IMR-90 (cell line): Measurements from ENCODE around the gene ZRANB3. TPM values are rescaled to one million over a fixed set of nuclear protein-coding genes. Genes with fewer than 3 reads are reported as not detected.

Experiments used
- ATAC-seq: fragments of 200-7000 bp; cut with Tn5 transposase; 2 replicates; pipeline ENCODE4 v1.9.1; 2020; ENCODE audit warnings: low read depth, mild to moderate bottlenecking, moderate library complexity
- BruUV-seq: library from RNA; stranded (reverse); fragments of 400-500 nt; replicated peaks from 2 replicates; lab custom pipeline; 2021; lab: Mats Ljungman, UMichigan
- CTCF ChIA-PET: fragments of 300-600 bp; formaldehyde crosslinking; extraction: SDS; loops from one replicate; lab custom pipeline; 2021; ENCODE audit warnings: antibody characterized with exemption; lab: Yijun Ruan, JAX
- POLR2A ChIA-PET: fragments of 300-600 bp; sonication (Branson Sonifier 250); formaldehyde crosslinking; loops from one replicate; lab custom pipeline; 2022; ENCODE audit warnings: antibody characterized with exemption; ENCODE audit not compliant: unreplicated experiment; lab: Charles Lee
- DNase-seq: peaks from one replicate; pipeline ENCODE4 v3.0.0; 2013
- H2AFZ ChIP-seq: replicated peaks from 2 replicates; pipeline ENCODE3; 2013; ENCODE audit warnings: low read length, mild to moderate bottlenecking; ENCODE audit not compliant: poor library complexity
- H2AK5ac ChIP-seq: 2 replicates; pipeline ENCODE4 v1.6.1; 2013; ENCODE audit warnings: low read depth, low read length, inconsistent platforms
- H2AK9ac ChIP-seq: replicated peaks from 2 replicates; pipeline ENCODE3; 2013; ENCODE audit warnings: mild to moderate bottlenecking, low read depth, low read length, moderate library complexity; ENCODE audit not compliant: poor library complexity
- H2BK120ac ChIP-seq: 2 replicates; pipeline ENCODE4 v1.6.1; 2013; ENCODE audit warnings: low read depth, low read length, inconsistent platforms
- H2BK15ac ChIP-seq: 3 replicates; pipeline ENCODE4 v1.6.1; 2013; ENCODE audit warnings: low read depth, low read length, inconsistent platforms
- H2BK20ac ChIP-seq: 2 replicates; pipeline ENCODE4 v1.6.1; 2013; ENCODE audit warnings: low read depth, mild to moderate bottlenecking, inconsistent platforms, low read length, moderate library complexity
- H2BK5ac ChIP-seq: 2 replicates; pipeline ENCODE4 v1.6.1; 2013; ENCODE audit warnings: mild to moderate bottlenecking, low read depth, low read length, inconsistent platforms; ENCODE audit not compliant: poor library complexity, severe bottlenecking
- H3K14ac ChIP-seq: replicated peaks from 2 replicates; pipeline ENCODE4 v1.6.1; 2013; ENCODE audit warnings: low read depth, low read length, inconsistent platforms
- H3K18ac ChIP-seq: 2 replicates; pipeline ENCODE4 v1.6.1; 2013; ENCODE audit warnings: low read depth, low read length, control low read depth
- H3K23ac ChIP-seq: 2 replicates; pipeline ENCODE4 v1.6.1; 2013; ENCODE audit warnings: low read depth, low read length, inconsistent platforms
- H3K27ac ChIP-seq: 2 replicates; pipeline ENCODE4 v1.5.1; 2013; ENCODE audit warnings: mild to moderate bottlenecking, control low read depth, low read length; ENCODE audit not compliant: insufficient read depth
- H3K27me3 ChIP-seq: 2 replicates; pipeline ENCODE4 v1.6.1; 2013; ENCODE audit warnings: low read length; ENCODE audit not compliant: control insufficient read depth, insufficient read depth
- H3K36me3 ChIP-seq: 2 replicates; pipeline ENCODE4 v1.6.1; 2013; ENCODE audit warnings: low read length, mixed read lengths; ENCODE audit not compliant: control insufficient read depth, insufficient read depth
- H3K4ac ChIP-seq: 2 replicates; pipeline ENCODE4 v1.6.1; 2013; ENCODE audit warnings: low read depth, low read length, inconsistent platforms
- H3K4me1 ChIP-seq: 2 replicates; pipeline ENCODE4 v1.6.1; 2013; ENCODE audit warnings: low read length, mixed read lengths; ENCODE audit not compliant: control insufficient read depth, insufficient read depth
- H3K4me2 ChIP-seq: 2 replicates; pipeline ENCODE4 v1.6.1; 2013; ENCODE audit warnings: low read depth, mild to moderate bottlenecking, control low read depth, low read length, moderate library complexity
- H3K4me3 ChIP-seq: 2 replicates; pipeline ENCODE4 v1.5.1; 2013; ENCODE audit warnings: low read depth, mild to moderate bottlenecking, control low read depth, low read length, moderate library complexity; ENCODE audit not compliant: insufficient read depth
- H3K56ac ChIP-seq: 2 replicates; pipeline ENCODE4 v1.6.1; 2013; ENCODE audit warnings: low read length, inconsistent platforms; ENCODE audit not compliant: insufficient read depth; ENCODE audit errors: extremely low read depth
- H3K79me1 ChIP-seq, 2 experiments: 2 replicates each; pipeline ENCODE4 v1.6.1; 2013; ENCODE audit warnings: low read length in 2 of 2, inconsistent platforms in 1 of 2, low read depth in 1 of 2
- H3K9ac ChIP-seq: 2 replicates; pipeline ENCODE4 v1.6.1; 2013; ENCODE audit warnings: low read depth, low read length, control low read depth
- H3K9me1 ChIP-seq: 2 replicates; pipeline ENCODE4 v1.6.1; 2013; ENCODE audit warnings: low read length, inconsistent platforms; ENCODE audit not compliant: insufficient read depth
- H3K9me3 ChIP-seq: 2 replicates; pipeline ENCODE4 v1.6.1; 2013; ENCODE audit warnings: low read length; ENCODE audit not compliant: control insufficient read depth, insufficient read depth
- H4K20me1 ChIP-seq: 2 replicates; pipeline ENCODE4 v1.6.1; 2013; ENCODE audit warnings: low read length, inconsistent platforms; ENCODE audit not compliant: insufficient read depth
- H4K5ac ChIP-seq: 2 replicates; pipeline ENCODE4 v1.6.1; 2013; ENCODE audit warnings: mild to moderate bottlenecking, low read depth, low read length, control low read depth
- H4K8ac ChIP-seq, 2 experiments: 2 replicates each; pipeline ENCODE4 v1.6.1; 2013; ENCODE audit warnings: low read depth in 2 of 2, low read length in 2 of 2, control low read depth in 1 of 2, inconsistent platforms in 1 of 2
- H4K91ac ChIP-seq: 2 replicates; pipeline ENCODE4 v1.6.1; 2013; ENCODE audit warnings: low read depth, low read length, inconsistent platforms; ENCODE audit not compliant: insufficient read depth
- BHLHE40 ChIP-seq: fragments of 150-350 bp; IDR thresholded peaks from 2 replicates; pipeline ENCODE4 v1.6.1; 2016; ENCODE audit warnings: mild to moderate bottlenecking, low read depth, low read length
- MAZ ChIP-seq: IDR thresholded peaks from 2 replicates; pipeline ENCODE4 v1.6.1; 2012; ENCODE audit warnings: low read depth, mild to moderate bottlenecking, low read length, improper control_type of control experiment, moderate library complexity, borderline replicate concordance
- POLR2A ChIP-seq: IDR thresholded peaks from 2 replicates; pipeline ENCODE4 v1.6.1; 2012; ENCODE audit warnings: mild to moderate bottlenecking, low read depth, low read length
- WGBS, 2 experiments: methylation state at CpG; one replicate each; pipeline versions ENCODE4 v1.1.5 to v1.1.7; 2013; ENCODE audit warnings: missing lambda C conversion rate in 2 of 2; ENCODE audit not compliant: insufficient read length in 1 of 2; ENCODE audit errors: extremely low coverage in 2 of 2; 5-methylcytosine and 5-hydroxymethylcytosine counted together
- dilution Hi-C: fragments of 300-500 bp; cut with HindIII; formaldehyde crosslinking; loops from one replicate; pipeline ENCODE4 v1.14.3; 2018; ENCODE audit warnings: low sequenced_read_pairs; ENCODE audit not compliant: unreplicated experiment
- in situ Hi-C: fragments of 300-500 bp; cut with MboI; formaldehyde crosslinking; loops from 3 replicates; pipeline ENCODE4 v1.14.3; 2019; ENCODE audit warnings: low sequenced_read_pairs, inconsistent platforms, mixed read lengths
- intact Hi-C: fragments of 100-400 bp; cut with micrococcal nuclease; formaldehyde crosslinking; loops from 2 replicates; pipeline ENCODE4 v1.10.0; 2022
- polyA plus RNA-seq, 3 experiments: library from polyadenylated mRNA; depleted of rRNA; stranded (reverse); fragments of >200 nt; gene quantifications; 2 replicates each; pipeline ENCODE4 v1.2.3, GENCODE V29; 2012; ENCODE audit warnings: low replicate concordance in 1 of 3
- total RNA-seq: library from RNA; depleted of rRNA; stranded (reverse); fragments of >200 nt; gene quantifications from 2 replicates; pipeline ENCODE4 v1.2.3, GENCODE V29; 2012
- TF ChIP-seq, protein P1 (sequence below): conservative IDR thresholded peaks from 2 replicates; pipeline ENCODE4 v1.5.1; 2012; ENCODE audit warnings: mild to moderate bottlenecking, low read depth, low read length, improper control_type of control experiment

ZRANB3 gene
- total and polyA plus RNA-seq, 2 of the 4 experiments (the other 2 are of a cell fraction), result 3.4 to 9.3 TPM

DNA sequence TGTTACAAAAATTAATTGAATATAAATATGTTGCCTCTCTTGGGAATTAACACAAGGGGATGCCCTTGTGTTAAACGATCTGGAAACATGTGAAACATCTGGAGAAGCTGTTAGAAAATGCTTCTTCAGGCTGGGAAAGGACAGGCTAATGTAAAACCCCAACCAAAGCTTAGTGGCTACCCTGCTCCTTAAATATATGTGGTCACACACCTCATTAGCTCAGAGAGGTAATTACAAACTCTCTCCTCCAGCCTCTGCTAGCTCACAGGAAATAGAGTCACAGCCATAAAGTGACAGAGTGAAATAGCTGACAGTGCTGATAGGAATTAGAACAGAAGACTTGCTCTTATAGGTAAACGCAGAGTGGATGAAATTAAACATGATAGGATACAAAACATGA, 323.0 kb downstream of the ZRANB3 start:
- H3K4me2 ChIP-seq, result no peak overlapping the region
- no peak overlapping the region for H3K27ac ChIP-seq
- no peak overlapping the region for H4K8ac ChIP-seq
- TF ChIP-seq POLR2A, result no peak
- no peak for TF ChIP-seq MAZ
- TF ChIP-seq BHLHE40, result no peak
- TF ChIP-seq, protein P1, sequence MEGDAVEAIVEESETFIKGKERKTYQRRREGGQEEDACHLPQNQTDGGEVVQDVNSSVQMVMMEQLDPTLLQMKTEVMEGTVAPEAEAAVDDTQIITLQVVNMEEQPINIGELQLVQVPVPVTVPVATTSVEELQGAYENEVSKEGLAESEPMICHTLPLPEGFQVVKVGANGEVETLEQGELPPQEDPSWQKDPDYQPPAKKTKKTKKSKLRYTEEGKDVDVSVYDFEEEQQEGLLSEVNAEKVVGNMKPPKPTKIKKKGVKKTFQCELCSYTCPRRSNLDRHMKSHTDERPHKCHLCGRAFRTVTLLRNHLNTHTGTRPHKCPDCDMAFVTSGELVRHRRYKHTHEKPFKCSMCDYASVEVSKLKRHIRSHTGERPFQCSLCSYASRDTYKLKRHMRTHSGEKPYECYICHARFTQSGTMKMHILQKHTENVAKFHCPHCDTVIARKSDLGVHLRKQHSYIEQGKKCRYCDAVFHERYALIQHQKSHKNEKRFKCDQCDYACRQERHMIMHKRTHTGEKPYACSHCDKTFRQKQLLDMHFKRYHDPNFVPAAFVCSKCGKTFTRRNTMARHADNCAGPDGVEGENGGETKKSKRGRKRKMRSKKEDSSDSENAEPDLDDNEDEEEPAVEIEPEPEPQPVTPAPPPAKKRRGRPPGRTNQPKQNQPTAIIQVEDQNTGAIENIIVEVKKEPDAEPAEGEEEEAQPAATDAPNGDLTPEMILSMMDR, result 0 out of 2 replicates have a peak, but pooled peaks have one; percentile 4
- no peak for ATAC-seq
- CTCF ChIA-PET, result no interaction called here
- H3K4me1 ChIP-seq, result no peaks in the 10 kb centered on the region
- H2AK5ac ChIP-seq, result no peak overlapping the region
- no peaks in the 10 kb centered on the region for H4K20me1 ChIP-seq
- no peak for DNase-seq
- POLR2A ChIA-PET, result no interaction called here
- dilution Hi-C loops (no loop called here), intact Hi-C loops (no loop called here), in situ Hi-C loops (no loop called here)
- H4K5ac ChIP-seq, result no peak overlapping the region
- H2BK120ac ChIP-seq, result no peak overlapping the region
- no peak overlapping the region for H2AK9ac ChIP-seq
- no peak overlapping the region for H2BK15ac ChIP-seq
- no TSS peak for BruUV-seq
- H3K36me3 ChIP-seq, result no peaks in the 10 kb centered on the region
- H3K18ac ChIP-seq, result no peak overlapping the region
- H3K9ac ChIP-seq, result no peak overlapping the region
- no peak overlapping the region for H4K91ac ChIP-seq
- no peaks in the 10 kb centered on the region for H3K9me1 ChIP-seq
- no CpG with 5 or more reads among the region's 2 CpGs for WGBS, 2 experiments
- no peak overlapping the region for H2BK5ac ChIP-seq
- H3K79me1 ChIP-seq, result no peaks in the 10 kb centered on the region
- H3K23ac ChIP-seq, result no peak overlapping the region
- no peak overlapping the region for H2BK20ac ChIP-seq
- no peak overlapping the region for H3K4me3 ChIP-seq
- no peaks in the 10 kb centered on the region for H3K27me3 ChIP-seq
- H3K14ac ChIP-seq, result no peak overlapping the region
- H3K56ac ChIP-seq, result no peak overlapping the region
- H3K9me3 ChIP-seq, result no peaks in the 10 kb centered on the region
- no peak overlapping the region for H2AFZ ChIP-seq
- no peak overlapping the region for H3K4ac ChIP-seq
